Thyroid gland (tissue), 4 donors: ENCODE data around the gene PCNX3.

Experiments
- CTCF ChIP-seq, 6 experiments: fragments of 200-600 bp in 3 of 6; fragments of 450-650 bp in 3 of 6; sonication (generic) in 3 of 6; IDR thresholded peaks; one replicate each; pipeline ENCODE4 v1.5.1; 2016 to 2019; ENCODE audit warnings: antibody characterized with exemption in 6 of 6, mild to moderate bottlenecking in 2 of 6, inconsistent platforms in 1 of 6, moderate library complexity in 1 of 6
- POLR2A ChIP-seq, 2 donors: fragments of 450-650 bp; IDR thresholded peaks; one replicate each; pipeline ENCODE4 v1.6.1; 2017; ENCODE audit warnings: antibody characterized with exemption in 2 of 2, mild to moderate bottlenecking in 2 of 2, moderate library complexity in 1 of 2

GRCh38 chr11:65578667-65579066 is 36.9 kb upstream of the PCNX3 start:
- no peak for TF ChIP-seq CTCF (IDR thresholded peaks at IDR 0.05)
- TF ChIP-seq POLR2A (IDR thresholded peaks at IDR 0.05), result no peak
